Epithelial cell of prostate (primary cell): ENCODE measurements around the gene AGRP.
"Not testable (repeated sequence)": the region's sequence is repeated elsewhere in the genome, so short reads cannot be mapped to it uniquely, and the experiment has no call there.

ENCODE experiments used
- DNase-seq: peaks from one replicate; pipeline ENCODE4 v3.0.0-alpha.2; 2011; ENCODE audit warnings: low read depth, low spot score
- H3K27ac ChIP-seq: fragments of 450-650 bp; 2 replicates; pipeline ENCODE4 v1.5.1; 2017; ENCODE audit warnings: mild to moderate bottlenecking

The AGRP gene

DNA sequence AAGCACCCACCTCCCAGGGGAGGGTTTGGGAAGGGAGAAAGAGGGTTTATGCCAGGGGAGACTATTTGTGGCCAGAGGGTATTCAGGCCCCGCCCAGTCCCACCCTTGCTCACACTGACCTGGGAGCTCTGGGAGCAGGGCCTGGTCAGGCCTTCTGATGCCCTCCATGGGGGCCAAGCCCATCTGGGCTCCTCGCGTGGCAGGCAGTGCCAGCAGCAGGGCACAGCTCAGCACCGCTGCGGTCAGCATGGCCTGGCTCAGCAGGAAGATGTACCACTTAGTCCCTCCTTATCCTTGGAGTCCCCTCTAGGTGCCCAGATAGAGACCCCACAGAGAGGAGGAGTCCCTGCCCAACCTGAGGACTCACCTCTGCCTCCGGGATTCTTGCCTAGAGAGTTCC, at the start of gene AGRP:
Gene AGRP (minus strand): TSS at position 398 of the 400 bp plus-strand sequence. CDS start 149 bp downstream, at position 249.
- DNase-seq: no peak
- H3K27ac ChIP-seq: no peak within 1 kb of the TSS

DNA sequence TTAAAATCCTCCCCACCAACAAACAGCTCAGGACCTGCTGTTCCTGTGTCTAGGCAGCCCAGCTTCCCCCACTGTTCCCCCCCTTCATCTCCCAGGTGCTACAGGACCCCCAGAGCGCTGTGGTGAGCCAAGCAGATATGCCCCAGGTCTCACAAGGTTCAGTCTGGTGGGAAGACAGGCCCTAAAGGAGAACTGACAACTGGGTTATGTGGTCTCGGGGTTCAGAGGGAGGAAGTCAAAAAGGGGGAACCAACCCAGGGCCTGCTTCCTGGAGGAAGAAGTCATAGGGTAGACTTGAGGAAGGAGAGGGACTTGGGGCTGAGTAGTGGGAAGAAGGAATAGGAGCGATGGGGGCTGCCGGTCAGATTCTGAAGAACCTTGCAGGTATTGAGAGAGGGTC, 47.9 kb upstream of the AGRP start:
- no peak overlapping the region for H3K27ac ChIP-seq

DNA sequence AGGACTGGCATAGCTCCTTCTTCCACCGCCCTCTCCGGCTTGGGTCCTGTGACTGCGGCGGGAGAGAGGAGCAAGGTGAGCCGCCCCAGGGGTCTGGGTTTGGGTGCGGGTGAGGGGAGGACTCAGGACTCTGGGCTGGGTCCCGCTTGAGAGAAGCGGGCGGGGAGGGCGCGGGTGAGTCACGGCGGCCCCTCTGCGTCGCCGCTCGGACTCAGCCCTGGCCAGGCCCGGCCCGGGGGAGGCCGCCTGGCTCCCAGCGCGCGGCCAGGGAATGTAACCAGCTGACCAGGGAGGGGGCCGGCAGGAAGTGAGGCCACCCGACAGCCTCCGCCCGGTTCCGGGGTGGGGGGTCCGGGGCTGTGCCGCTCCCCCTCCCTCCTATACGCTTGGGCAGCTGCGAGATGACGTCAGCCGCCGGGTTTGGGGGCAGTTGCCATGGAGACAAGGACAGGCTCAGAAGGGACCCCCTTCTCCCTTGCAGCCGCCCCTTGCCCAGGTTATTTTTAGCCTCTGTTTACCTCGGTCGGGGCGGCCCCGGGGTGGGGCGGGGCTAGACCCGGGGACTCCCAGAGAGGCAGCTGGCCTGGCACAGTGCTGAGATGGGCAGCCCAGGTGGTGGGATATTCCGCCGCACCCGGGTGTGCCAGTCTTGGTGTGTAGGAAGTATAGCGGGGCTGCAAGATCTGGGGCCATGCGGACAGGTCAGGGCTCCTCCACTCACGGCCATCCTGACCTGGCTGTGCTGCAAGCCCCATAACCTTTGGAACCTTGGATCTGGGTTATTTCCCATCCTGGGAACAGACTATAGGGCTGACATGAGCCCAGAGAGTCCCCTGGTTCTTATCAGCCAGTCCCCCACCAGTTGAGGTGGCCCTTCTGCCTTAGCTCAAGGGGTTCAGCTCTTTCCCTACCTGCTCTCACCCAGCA, 46.9 kb upstream of the AGRP start:
- DNase-seq: no peak
- peak overlapping the region; percentile 58 for H3K27ac ChIP-seq

More for the DNA sequence above, 47.9 kb upstream of the AGRP start:
- no peak for DNase-seq

- H3K27ac ChIP-seq: peak overlapping the region; percentile 58
- no peak for DNase-seq
These were observed 46.2 kb upstream of the AGRP start for GRCh38 chr16:67529582-67530012.

- DNase-seq: no peak
- H3K27ac ChIP-seq: peak overlapping the region; percentile 58
These were observed 45.7 kb upstream of the AGRP start for GRCh38 chr16:67528870-67529581.

DNA sequence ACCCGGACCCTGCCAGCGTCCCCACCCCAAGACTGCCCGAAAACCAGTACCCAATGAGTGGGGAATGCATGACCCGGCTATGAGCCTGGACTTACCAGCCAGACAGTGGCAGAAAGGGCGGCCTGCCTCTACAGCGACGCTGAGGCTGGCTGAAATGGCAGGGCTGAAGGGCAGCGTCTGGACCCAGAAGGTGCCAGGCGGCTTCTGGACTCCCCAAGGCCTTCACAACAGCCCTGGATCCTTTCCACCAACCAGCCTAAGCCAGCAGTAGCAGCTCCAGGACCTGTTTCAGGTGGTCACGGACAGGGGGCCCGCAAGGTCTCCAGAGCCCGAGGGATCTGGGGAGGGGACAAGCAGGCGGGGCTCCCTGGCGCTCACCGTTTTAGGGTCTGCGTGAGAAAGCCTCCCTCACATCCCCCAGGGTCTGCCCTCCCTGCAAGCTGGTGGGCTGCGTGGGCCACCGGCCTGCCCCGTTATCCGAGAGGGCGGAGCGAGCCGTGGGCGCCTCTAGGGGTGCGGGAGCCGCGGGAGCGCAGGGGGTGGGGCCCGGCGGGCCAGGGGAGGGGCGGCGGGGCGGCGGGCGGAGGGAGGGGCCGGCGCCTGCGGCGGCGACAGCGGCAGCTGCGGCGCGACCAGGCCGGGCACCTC, 45.0 kb upstream of the AGRP start, which contains the start of gene RIPOR1:
Gene RIPOR1 (plus strand): TSS at position 608 of the 648 bp plus-strand sequence. CDS start 9,618 bp downstream, outside the sequence.
- DNase-seq: no peak
- peak within 1 kb of the TSS; percentile 58 for H3K27ac ChIP-seq

DNA sequence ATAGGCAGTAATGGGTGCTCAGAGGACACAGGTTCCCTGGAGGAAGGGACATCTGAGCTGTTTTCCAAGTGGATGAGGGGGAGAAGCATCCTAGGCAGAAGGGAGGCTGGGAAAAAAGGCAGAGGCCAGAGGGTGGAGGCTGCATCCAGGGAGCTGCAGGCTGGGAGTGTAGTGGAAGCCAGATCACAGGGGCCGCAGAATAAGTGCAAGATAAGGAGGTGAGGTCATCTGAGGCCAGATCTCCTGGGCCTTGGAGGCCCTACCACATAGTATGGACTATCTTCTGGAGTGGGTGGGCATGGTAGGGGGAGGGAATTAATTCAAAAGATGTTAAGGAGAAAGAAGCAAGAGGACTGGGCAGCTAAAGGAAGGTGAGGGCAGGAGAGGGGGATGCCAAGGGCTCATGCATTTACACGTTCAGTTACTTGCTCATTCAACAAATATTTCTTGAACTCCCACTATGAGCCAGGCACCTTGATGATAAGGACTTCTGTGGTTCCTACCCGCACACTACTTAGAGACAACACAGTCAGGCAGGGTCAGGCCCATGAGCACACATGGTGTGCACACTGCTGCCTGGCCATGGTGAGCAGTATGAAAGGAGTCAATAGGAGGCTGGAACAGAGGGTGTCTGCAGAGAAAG, 42.9 kb upstream of the AGRP start:
- peak overlapping the region; percentile 19 for H3K27ac ChIP-seq
- DNase-seq: peak; percentile 31

DNA sequence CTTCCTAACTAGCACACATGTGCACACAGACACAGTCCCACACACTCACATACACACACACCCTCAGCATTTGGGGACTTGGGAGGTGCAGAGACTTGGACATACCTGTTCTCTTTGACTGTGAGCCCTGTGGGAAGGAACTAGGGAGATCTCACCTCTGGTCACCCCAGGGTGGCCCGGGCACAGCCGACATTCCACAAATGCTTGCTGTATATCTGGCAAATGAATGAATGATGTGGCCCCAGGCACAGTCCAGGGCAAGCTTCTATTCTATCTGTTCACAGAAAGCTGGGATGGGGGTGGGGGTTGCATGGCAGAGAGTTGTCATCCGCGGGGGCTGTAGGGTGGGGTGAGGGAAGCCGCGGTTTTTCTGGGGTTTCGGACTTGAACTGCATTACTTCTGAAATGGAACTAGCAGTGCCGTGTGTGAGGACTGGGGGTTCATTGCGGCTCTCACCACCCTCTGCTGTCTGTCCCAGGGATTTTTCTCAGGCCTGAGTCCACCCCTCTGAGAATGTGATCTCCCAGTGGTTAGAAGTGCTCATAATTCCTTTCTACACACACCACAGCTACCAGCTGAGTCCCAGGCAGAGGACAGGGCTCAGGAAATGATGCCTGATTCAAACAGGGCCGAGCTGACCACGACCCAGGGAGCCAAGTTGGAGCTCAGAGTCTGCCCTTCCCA, 42.0 kb upstream of the AGRP start:
- H3K27ac ChIP-seq: no peak overlapping the region
- DNase-seq: no peak

DNA sequence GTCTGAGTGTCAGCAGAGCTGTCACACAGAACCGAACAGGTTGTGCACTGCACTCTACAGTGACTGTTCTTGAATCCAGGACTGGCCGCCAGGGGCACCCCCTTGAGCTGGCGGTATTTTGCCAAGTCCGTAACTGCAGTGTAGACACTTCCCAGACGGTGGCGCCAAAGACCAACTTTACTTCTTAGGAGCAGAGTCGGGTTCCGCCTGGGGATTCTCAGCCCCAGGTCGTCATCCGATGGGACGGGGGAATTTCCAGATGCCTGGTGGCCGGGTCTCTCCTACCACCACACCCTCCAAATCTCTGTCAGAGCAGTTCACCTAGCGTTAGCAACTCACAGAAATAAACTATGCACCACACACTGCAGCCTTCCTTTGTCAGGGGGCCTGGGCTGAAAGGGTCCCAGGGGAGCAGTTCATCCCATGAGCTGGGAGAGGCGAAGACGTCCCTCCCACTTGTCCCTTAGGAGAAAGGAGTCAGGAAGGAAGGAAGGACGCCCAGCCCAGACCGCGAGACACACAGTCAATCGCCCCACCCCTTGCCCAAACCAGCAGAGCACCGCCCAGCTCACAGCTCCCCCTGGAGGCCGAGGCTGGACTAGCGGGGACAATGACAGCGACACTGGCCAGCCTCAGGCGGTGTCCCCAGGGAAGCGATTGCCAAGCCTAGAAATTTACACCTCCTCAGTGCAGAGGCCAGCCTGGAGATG, 37.9 kb upstream of the AGRP start:
- peak overlapping the region; percentile 63 for H3K27ac ChIP-seq
- peak; percentile 82 for DNase-seq

DNA sequence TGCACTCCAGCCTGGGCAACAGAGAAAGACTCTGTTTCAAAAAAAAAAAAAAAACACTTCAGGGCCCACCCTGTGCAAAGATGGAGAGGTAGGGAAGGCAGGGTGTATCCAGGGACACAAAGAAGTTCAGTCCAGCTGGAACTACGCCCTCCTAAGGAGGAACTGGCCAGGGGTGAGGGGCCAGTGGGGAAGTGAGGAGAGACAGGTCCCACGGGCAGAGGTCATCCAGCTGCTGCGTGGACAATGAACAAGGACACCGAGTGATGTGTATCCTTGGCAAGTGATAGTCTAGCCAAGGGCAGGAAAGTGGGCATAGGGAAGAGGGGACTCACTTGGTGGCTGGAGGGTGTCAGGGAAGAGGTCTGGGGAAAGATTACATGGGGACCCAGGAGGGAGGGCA, 35.9 kb upstream of the AGRP start:
- no peak overlapping the region for H3K27ac ChIP-seq

GRCh38 chr16:67518676-67519075, 35.3 kb upstream of the AGRP start:
- H3K27ac ChIP-seq: no peak overlapping the region
- no peak for DNase-seq

More for the DNA sequence above, 35.9 kb upstream of the AGRP start:
- no peak for DNase-seq

- no peak overlapping the region for H3K27ac ChIP-seq
- no peak for DNase-seq
These were observed 34.5 kb upstream of the AGRP start for GRCh38 chr16:67517661-67518423.

- no peak for DNase-seq
- no peak overlapping the region for H3K27ac ChIP-seq
These were observed 33.8 kb upstream of the AGRP start for GRCh38 chr16:67517155-67517445.

DNA sequence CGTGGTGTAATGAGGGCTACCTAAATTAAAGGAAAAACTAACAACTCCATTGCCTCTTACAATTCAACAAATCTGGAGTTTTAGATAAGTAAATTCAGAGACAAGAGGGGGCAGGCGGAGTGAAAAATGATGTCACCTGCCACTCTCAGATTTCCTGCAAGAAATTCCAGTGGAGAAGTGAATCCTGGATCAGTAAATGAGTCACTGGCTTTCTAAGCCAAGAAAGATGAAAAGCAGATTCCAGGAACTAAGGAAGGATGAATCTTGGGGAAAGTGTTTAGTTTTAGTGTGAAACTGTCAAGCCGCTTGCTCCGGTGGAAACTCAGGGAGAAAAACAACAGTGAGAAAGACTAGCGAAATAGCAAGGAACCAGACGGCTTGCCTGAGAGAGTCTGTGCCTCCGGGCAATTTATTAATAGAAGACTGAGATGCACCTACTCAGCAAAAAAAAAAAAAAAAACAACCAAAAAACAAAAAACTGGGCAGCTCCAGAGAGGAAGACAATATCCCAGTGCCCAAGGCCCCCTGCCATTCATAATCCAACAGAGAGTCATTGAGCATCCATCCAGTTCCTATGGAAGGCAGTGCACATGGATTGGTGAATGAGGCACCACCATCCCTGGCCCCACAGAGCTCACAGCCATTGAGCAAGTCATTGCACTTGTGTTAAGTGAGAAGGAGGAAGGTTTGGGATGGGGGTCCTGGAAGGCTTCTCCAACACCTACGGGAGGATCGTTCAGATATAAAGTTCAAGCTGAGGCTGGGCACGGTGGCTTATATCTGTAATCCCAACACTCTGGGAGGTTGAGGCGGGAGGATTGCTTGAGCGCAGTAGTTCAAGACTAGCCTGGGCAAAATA, 33.2 kb upstream of the AGRP start:
- no peak overlapping the region for H3K27ac ChIP-seq
- no peak for DNase-seq

GRCh38 chr16:67514382-67514828, 31.1 kb upstream of the AGRP start:
- no peak overlapping the region for H3K27ac ChIP-seq

GRCh38 chr16:67513892-67514291, 30.5 kb upstream of the AGRP start:
- not testable (repeated sequence) for H3K27ac ChIP-seq, DNase-seq

More at GRCh38 chr16:67514382-67514828, 31.1 kb upstream of the AGRP start:
- DNase-seq: peak; percentile 33

GRCh38 chr16:67509016-67509415, 25.7 kb upstream of the AGRP start:
- no peak overlapping the region for H3K27ac ChIP-seq
- no peak for DNase-seq
